ENCODE results near the gene MARK3. TPM values are rescaled to one million over a fixed set of nuclear protein-coding genes. Genes with fewer than 3 reads are reported as not detected.
A peak's percentile ranks its signal among the peaks of the same experiment; 100 is the strongest.

Gene MARK3
- total and polyA plus RNA-seq, 2 of the 13 experiments (the other 11 are each of a cell fraction or from before 2014, with no cell fraction given), result 47.7 to 56.6 TPM

DNA sequence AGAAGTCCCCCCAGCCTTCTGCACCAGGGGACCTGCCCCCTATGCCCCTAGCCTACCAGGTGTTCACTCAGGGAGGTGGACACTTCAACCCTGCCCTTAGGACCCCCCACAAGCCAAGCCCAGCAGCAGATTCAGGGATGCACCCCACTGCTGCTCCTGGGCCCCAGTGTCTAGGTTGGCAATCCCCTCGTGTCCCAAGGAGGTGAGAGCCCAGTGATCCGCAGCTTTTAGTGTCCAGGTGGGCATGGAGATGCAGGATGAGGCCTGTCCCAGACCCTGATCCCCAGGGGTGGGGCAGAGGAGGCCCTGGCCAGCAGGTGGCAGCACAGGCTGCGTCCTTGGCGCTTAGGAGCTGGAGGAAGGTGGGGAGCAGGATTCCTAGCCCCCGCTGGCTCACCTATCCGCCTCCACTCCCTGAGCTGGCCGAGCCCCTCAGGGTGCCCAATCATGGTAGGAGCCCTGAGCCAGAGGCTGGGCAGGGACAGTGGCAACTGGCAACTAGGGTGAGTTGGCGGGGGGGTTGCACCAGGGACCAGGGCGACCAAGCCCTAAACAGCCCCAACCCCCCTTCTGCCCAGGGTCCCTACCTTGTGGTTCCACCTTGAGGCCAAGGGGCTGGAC lies 133.3 kb downstream of the MARK3 start (continued):
- TF ChIP-seq FOXA3 (CRISPR knock-in tag; IDR thresholded peaks at IDR 0.05) (no peak), SP4 (CRISPR knock-in tag; IDR thresholded peaks at IDR 0.05) (peak; percentile 46; the same call in 1 of the 2 replicates), NFE2 (CRISPR knock-in tag; IDR thresholded peaks at IDR 0.05) (no peak), ZNF274 (CRISPR knock-in tag; IDR thresholded peaks at IDR 0.05) (no peak), ZNF441 (CRISPR knock-in tag; IDR thresholded peaks at IDR 0.05; ENCODE audit: borderline replicate concordance) (no peak), SIN3B (IDR thresholded peaks at IDR 0.05; ENCODE audit: low read length) (no peak), ZNF776 (CRISPR knock-in tag; IDR thresholded peaks at IDR 0.05) (no peak), SAP130 (CRISPR knock-in tag; IDR thresholded peaks at IDR 0.05; ENCODE audit: low read depth) (0 out of 2 replicates have a peak, but pooled peaks have one; percentile 13), ZNF451 (CRISPR knock-in tag; IDR thresholded peaks at IDR 0.05) (peak; percentile 68; the same call in 1 of the 2 replicates), MIER3 (CRISPR knock-in tag; IDR thresholded peaks at IDR 0.05; ENCODE audit: borderline replicate concordance) (no peak)
- TF ChIP-seq, protein P1, sequence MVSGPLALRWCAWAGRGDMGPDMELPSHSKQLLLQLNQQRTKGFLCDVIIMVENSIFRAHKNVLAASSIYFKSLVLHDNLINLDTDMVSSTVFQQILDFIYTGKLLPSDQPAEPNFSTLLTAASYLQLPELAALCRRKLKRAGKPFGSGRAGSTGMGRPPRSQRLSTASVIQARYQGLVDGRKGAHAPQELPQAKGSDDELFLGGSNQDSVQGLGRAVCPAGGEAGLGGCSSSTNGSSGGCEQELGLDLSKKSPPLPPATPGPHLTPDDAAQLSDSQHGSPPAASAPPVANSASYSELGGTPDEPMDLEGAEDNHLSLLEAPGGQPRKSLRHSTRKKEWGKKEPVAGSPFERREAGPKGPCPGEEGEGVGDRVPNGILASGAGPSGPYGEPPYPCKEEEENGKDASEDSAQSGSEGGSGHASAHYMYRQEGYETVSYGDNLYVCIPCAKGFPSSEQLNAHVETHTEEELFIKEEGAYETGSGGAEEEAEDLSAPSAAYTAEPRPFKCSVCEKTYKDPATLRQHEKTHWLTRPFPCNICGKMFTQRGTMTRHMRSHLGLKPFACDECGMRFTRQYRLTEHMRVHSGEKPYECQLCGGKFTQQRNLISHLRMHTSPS (CRISPR knock-in tag; IDR thresholded peaks at IDR 0.05; ENCODE audit: low read depth), result peak; percentile 64; the same call in 1 of the 2 replicates
- TF ChIP-seq, protein P2, sequence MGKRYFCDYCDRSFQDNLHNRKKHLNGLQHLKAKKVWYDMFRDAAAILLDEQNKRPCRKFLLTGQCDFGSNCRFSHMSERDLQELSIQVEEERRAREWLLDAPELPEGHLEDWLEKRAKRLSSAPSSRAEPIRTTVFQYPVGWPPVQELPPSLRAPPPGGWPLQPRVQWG (CRISPR knock-in tag; IDR thresholded peaks at IDR 0.05; ENCODE audit: borderline replicate concordance, low read depth), result no peak
- TF ChIP-seq, protein P3, sequence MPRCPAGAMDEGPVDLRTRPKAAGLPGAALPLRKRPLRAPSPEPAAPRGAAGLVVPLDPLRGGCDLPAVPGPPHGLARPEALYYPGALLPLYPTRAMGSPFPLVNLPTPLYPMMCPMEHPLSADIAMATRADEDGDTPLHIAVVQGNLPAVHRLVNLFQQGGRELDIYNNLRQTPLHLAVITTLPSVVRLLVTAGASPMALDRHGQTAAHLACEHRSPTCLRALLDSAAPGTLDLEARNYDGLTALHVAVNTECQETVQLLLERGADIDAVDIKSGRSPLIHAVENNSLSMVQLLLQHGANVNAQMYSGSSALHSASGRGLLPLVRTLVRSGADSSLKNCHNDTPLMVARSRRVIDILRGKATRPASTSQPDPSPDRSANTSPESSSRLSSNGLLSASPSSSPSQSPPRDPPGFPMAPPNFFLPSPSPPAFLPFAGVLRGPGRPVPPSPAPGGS (CRISPR knock-in tag; IDR thresholded peaks at IDR 0.05), result 0 out of 2 replicates have a peak, but pooled peaks have one; percentile 44
- TF ChIP-seq, protein P4, sequence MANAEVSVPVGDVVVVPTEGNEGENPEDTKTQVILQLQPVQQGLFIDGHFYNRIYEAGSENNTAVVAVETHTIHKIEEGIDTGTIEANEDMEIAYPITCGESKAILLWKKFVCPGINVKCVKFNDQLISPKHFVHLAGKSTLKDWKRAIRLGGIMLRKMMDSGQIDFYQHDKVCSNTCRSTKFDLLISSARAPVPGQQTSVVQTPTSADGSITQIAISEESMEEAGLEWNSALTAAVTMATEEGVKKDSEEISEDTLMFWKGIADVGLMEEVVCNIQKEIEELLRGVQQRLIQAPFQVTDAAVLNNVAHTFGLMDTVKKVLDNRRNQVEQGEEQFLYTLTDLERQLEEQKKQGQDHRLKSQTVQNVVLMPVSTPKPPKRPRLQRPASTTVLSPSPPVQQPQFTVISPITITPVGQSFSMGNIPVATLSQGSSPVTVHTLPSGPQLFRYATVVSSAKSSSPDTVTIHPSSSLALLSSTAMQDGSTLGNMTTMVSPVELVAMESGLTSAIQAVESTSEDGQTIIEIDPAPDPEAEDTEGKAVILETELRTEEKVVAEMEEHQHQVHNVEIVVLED (CRISPR knock-in tag; IDR thresholded peaks at IDR 0.05; ENCODE audit: borderline replicate concordance), result no peak
- TF ChIP-seq, protein P5, sequence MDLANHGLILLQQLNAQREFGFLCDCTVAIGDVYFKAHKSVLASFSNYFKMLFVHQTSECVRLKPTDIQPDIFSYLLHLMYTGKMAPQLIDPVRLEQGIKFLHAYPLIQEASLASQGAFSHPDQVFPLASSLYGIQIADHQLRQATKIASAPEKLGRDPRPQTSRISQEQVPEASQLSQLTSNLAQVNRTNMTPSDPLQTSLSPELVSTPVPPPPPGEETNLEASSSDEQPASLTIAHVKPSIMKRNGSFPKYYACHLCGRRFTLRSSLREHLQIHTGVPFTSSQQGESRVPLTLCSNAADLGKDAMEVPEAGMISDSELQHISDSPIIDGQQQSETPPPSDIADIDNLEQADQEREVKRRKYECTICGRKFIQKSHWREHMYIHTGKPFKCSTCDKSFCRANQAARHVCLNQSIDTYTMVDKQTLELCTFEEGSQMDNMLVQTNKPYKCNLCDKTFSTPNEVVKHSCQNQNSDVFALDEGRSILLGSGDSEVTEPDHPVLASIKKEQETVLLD (CRISPR knock-in tag; IDR thresholded peaks at IDR 0.05; ENCODE audit: low read depth), result no peak
- TF ChIP-seq, protein P6, sequence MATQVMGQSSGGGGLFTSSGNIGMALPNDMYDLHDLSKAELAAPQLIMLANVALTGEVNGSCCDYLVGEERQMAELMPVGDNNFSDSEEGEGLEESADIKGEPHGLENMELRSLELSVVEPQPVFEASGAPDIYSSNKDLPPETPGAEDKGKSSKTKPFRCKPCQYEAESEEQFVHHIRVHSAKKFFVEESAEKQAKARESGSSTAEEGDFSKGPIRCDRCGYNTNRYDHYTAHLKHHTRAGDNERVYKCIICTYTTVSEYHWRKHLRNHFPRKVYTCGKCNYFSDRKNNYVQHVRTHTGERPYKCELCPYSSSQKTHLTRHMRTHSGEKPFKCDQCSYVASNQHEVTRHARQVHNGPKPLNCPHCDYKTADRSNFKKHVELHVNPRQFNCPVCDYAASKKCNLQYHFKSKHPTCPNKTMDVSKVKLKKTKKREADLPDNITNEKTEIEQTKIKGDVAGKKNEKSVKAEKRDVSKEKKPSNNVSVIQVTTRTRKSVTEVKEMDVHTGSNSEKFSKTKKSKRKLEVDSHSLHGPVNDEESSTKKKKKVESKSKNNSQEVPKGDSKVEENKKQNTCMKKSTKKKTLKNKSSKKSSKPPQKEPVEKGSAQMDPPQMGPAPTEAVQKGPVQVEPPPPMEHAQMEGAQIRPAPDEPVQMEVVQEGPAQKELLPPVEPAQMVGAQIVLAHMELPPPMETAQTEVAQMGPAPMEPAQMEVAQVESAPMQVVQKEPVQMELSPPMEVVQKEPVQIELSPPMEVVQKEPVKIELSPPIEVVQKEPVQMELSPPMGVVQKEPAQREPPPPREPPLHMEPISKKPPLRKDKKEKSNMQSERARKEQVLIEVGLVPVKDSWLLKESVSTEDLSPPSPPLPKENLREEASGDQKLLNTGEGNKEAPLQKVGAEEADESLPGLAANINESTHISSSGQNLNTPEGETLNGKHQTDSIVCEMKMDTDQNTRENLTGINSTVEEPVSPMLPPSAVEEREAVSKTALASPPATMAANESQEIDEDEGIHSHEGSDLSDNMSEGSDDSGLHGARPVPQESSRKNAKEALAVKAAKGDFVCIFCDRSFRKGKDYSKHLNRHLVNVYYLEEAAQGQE (IDR thresholded peaks at IDR 0.05; ENCODE audit: borderline replicate concordance in 1 of 2, low read depth in 1 of 2, low read length in 2 of 2), result no peak
